HL-60/S4 treated with phorbol 12-myristate 13-acetate at 8.2 ng/mL for 4 days and 3 days (cell line): ENCODE measurements around the gene TNK1.

Source experiments
- in situ Hi-C: fragments of 300-500 bp; cut with MboI; formaldehyde crosslinking; loops from 2 replicates; pipeline ENCODE4 v1.15.0; 2022; ENCODE audit warnings: low sequenced_read_pairs

The TNK1 gene

DNA sequence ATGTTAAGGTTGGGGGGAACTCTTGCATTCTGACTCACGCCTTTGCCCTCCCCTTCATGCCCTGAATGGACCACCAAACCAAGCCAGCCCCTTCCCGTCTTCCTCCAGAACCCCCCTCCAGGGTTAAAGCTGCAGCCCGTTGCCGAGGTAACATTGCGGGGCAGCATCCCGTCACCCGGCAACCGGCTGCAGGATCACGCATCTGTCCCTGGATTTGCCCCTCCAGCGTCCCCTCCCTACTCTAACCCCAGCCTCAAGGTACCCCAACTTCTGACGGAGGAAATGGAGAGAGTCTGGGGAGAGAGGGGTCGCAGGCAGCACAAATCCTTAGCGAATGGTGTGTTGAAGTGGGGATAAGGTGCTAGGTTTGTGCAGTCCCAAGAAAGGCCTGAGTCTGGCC is 26.2 kb downstream of the TNK1 start:
- in situ Hi-C loops, result no loop called here

DNA sequence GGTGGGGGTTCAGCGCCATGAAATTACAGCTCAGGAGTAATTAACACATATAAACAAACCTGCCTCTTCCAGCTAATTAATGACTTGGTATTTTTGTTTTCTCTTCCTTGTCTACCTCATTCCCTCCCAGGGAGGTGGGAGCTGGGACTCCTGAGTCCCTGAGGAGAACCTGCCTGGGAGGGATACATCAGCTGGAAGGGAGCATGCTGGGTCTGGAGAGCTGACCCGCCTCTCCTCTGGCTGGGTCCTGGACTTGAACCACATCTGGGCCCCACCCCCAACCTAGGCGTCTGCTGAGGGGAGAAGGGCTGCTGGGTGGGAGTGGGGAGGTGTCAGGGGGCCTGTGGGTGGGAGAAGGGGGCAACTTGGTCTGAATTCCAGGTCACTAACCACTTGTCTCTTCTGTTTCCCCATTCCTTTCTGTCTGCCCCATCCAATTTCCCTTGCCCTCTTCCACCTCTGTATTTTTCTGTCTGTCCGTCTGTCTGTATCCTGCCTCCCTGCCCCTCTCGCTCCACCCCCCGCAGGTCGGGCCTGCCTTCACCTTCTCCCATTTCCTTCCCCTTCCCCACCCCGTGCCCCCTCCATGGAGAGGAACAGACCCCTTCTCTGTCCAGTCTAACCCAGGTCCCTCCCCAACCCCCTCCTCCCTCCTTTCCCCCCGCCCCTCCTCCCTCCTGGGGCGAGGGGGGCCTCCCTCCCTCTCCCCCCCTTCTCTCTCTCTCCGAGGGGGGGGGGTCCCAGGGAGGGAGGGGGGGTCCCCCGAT is 26.8 kb downstream of the TNK1 start, which contains the start of gene NLGN2:
Gene NLGN2 (plus strand): TSS at position 361 of the 767 bp plus-strand sequence. CDS start 411 bp downstream, outside the sequence.
- in situ Hi-C loops, result no loop called here

DNA sequence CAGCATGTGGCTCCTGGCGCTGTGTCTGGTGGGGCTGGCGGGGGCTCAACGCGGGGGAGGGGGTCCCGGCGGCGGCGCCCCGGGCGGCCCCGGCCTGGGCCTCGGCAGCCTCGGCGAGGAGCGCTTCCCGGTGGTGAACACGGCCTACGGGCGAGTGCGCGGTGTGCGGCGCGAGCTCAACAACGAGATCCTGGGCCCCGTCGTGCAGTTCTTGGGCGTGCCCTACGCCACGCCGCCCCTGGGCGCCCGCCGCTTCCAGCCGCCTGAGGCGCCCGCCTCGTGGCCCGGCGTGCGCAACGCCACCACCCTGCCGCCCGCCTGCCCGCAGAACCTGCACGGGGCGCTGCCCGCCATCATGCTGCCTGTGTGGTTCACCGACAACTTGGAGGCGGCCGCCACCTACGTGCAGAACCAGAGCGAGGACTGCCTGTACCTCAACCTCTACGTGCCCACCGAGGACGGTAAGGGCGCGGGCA is 27.4 kb downstream of the TNK1 start:
- in situ Hi-C loops, result no loop called here

DNA sequence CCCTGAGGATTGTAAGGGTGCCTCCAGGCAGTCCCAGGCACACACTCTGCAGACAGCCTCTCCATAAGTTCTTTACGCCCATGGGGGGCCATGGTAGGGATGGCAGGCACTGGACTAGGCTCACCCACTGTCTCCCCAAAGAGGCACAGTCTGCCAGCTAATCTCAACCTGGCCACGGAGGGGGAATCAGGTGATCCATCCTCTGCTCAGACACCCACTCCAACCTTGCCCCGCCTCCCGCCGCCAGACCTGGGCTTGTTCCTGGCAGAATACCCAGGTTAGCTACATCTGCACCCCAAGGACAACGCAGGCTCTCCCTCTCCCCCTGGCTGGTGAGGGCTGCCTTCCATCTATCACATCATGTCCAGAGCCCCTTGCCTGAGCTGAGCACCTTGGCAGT is 28.0 kb downstream of the TNK1 start:
- in situ Hi-C loops, result no loop called here

DNA sequence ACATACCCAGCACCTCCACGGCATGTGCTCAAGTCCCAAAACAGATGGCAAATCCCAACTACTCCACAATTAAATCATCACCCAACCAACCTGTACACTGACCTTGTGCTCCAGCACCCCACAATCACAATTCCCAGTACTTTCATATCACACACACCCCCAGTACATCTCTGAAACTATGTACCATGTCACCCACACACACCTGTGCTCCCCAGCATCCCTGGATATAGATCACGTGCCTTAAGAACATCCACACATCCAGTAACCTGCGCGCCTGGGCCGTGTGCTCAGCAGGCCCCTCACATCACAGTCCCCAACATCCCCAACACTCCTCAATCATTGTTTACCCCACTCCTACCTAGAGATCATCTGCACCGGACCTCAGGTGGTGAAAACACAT is 28.8 kb downstream of the TNK1 start:
- in situ Hi-C loops, result no loop called here

DNA sequence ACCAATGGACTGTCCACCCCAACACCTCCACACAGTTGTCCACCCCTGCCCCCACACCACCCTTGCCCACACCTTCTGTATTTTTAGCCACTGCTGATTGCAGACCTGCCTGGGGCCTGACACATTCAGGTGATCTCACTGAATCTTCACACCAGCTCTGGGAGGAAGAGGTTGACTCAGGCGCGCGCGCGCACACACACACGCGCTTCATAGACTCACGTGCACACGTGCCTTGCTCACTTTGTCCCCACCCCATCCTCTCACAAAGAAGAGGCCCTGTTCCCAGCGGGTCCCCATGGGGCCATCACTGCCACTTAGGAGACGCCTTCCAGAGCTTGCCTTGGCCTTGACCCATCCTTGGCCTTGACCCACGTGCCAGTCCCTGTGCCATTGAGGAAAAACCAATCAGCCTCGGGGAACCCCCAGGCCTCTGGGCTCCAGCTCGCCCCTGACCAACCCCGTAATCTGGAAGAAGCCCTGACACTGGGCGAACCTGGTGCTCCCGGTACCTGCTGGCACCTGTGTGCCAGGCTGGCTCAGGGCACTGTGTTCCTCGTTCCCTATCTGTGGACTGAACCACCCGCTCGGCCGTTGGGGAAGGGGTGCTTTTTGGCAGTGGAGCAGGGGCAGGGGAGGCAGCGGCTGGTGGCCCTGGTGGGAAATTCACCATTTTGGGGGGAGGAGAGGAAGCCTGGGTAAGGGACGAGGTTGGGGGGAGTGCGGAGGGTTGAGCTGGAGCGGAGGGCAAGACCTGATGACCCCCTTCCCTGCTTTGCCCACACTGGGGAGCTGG is 29.9 kb downstream of the TNK1 start:
- in situ Hi-C loops, result no loop called here

DNA sequence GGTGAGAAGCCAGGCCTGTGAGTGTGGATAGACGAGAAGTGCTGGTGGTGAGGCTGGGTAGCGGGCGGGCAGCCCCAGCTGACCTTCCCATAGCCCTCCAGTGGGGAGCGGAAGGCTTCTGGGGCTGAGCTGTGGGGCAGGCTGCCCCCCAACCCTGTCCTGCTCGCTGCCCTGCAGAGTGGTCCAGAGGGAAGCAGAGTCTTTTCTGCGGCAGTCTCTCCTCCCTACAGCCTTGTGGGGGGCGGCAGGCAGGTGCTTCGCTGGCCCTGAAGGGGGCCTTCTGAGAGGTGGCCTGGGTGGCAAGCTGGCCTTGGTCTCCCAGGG is 30.5 kb downstream of the TNK1 start:
- in situ Hi-C loops, result no loop called here

DNA sequence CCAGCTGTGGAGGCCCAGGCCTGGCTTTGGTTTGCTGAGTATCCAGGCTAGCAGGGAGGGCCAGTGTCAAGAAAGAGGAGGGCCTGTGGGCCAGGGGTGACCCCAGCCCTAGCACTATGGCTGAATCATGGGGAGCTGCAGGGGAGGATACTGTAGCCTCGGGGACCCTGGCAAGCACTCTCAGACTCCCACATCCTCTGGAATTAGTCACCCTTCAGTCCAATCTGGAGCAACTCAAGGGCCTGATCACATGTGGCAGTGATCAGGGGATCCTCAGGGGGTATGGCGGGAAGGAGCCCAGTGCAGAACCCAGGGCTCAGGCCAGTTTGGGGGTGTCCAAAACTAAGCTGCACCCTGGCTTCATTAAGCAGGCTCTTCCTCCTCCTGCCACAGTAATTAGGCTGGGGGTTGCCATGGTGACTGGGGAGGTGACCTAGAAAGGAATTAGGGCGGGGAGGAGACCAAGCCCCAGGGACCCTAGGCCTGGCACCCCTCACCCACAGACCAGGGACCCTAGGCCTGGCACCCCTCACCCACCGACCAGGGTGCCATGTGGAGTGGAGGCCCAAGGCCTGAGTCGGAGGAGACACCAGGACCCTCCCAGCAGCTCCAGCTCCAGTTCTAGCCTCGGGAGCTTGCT is 32.6 kb downstream of the TNK1 start:
- in situ Hi-C loops, result no loop called here

DNA sequence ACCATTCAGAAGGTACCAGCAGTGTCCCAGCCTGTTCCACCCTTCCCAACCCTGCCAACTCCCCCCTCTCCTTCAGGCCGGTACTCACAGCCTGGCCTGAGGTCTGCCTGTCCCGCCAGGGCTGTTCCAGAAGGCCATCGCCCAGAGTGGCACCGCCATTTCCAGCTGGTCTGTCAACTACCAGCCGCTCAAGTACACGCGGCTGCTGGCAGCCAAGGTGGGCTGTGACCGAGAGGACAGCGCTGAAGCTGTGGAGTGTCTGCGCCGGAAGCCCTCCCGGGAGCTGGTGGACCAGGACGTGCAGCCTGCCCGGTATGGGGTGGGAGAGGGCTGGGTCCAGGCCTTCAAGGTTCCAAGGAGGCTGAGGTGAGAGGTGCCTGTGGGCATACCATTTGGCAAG is 33.9 kb downstream of the TNK1 start:
- in situ Hi-C loops, result no loop called here

DNA sequence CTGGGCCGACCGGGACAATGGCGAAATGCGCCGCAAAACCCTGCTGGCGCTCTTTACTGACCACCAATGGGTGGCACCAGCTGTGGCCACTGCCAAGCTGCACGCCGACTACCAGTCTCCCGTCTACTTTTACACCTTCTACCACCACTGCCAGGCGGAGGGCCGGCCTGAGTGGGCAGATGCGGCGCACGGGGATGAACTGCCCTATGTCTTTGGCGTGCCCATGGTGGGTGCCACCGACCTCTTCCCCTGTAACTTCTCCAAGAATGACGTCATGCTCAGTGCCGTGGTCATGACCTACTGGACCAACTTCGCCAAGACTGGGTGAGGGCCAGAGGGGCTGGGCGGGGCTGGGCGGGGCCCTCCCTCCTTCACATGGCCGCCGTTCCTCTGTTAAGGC is 34.9 kb downstream of the TNK1 start:
- in situ Hi-C loops, result no loop called here

DNA sequence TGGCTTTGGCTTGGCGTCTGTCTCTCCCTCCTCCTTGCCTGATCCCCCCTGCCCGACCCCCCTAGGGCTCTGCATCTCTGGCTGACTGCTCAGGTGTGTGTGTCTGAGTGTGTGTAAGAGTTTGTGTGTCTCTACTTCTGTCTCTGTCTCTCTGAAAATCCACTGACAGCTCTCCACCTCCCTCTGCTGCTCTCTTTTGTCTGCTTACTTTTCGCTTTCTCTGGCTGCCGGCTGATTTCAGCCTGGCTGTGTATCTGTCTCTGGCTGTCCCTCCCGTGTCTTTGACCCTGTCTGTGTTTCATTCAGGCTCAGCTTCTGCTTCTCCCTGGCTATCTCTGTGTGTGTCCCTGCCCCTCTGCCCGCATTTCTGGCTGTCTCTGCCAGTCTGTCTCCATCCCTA is 35.4 kb downstream of the TNK1 start:
- in situ Hi-C loops, result no loop called here

DNA sequence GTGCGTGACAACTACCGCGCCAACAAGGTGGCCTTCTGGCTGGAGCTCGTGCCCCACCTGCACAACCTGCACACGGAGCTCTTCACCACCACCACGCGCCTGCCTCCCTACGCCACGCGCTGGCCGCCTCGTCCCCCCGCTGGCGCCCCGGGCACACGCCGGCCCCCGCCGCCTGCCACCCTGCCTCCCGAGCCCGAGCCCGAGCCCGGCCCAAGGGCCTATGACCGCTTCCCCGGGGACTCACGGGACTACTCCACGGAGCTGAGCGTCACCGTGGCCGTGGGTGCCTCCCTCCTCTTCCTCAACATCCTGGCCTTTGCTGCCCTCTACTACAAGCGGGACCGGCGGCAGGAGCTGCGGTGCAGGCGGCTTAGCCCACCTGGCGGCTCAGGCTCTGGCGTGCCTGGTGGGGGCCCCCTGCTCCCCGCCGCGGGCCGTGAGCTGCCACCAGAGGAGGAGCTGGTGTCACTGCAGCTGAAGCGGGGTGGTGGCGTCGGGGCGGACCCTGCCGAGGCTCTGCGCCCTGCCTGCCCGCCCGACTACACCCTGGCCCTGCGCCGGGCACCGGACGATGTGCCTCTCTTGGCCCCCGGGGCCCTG is 36.3 kb downstream of the TNK1 start:
- in situ Hi-C loops, result no loop called here

DNA sequence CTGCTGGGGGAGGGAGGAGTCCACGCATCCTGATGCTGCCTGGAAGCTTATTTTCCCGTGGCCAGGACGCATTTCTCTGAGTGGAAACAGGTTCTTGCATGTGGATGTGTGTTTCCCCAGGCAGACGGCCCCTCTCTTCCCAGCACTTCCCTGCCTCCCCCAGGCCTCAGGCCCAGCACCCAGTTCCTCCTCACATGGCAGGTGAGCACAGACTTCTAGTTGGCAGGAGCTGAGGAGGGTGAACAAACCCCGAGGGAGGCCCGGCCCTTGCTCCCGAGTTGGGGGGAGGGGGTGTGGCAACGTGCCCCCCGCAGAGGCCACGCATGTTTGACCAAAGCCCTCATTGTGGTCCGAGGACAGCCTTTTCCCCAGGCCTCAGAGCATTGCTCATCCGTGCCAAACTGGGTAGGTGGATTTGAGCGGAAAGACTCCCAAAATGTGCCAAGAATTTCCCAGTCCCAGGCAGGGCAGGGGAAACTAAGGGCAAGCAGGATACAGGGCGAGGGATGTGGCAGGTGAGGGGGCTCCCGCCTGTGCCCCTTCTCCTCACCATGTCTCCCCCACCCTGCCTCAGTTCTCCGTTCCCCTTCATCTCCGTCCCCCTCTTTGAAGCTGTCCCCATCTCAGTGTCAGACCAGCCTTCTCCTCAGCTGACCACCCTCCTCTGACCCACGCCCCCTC is 37.7 kb downstream of the TNK1 start:
- in situ Hi-C loops, result no loop called here

DNA sequence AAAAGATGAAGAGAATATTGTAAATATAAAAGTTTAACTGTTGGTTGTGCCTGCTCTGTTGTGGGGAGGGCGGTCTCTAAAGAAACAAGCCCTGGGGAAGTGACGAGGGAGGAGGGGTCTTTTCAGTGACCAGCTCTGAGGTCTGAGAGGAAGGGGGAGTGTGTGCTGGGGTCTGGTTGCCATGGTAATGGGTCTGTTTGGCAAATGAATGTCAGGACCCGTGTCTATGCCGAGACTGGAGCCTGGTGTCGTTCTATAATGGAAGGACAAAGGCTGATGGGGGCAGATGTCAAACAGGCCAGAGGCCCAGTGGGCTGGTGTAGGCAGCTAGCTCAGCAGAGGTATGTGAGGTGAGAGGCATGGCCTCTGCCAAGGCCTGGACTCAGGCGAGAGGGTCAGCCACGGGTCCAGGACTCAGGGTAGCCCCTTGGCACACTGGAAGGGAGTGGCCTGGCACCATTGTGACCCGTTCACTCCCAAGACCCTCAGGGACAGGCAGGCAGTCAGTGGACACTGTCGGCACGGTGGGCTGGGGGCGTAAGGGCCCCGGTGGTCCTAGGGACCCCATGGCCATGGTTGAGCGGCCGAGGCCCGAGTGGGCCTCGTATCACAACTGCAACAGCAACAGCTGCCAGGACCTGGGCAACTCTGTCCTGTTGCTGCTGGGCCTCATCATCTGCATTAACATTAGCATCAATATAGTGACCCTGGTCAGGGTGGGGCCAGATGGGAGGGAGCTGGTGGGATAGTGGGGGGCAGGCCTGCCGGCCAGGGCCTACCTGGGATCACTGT is 39.1 kb downstream of the TNK1 start, which contains the start of gene SPEM1:
Gene SPEM1 (plus strand): TSS at position 506 of the 792 bp plus-strand sequence. CDS start 61 bp downstream, at position 567.
- in situ Hi-C loops, result no loop called here

DNA sequence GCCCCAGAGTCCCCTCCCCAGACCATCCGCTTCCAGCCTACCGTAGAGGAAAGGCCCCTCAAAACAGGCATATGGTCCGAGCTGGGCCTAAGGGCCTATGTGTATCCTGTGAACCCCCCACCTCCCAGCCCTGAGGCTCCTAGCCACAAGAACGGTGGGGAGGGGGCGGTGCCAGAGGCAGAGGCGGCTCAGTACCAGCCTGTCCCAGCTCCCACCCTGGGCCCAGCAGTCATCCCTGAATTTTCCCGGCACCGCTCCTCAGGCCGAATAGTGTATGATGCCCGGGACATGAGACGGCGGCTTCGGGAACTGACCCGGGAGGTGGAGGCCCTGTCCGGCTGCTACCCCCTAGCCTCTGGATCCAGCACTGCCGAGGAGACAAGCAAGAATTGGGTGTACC is 40.3 kb downstream of the TNK1 start:
- in situ Hi-C loops, result no loop called here

DNA sequence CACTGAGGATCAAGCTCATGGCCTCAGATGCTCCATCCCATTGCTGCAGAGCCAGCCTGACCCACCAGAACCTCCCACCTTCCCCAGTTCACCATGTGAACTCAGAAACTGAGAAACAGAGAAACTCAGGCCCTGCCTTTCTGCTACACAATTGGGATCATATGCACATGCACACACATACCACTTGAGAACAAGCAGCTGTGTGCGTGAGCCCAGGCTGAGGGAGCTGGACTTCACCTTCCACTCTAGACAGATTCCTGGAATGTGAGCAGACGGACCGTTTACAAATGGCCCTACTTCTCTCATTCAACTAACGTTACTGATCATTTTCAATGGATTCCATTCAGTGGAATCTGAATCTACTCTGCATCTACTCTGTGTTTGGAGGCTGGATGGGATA is 42.8 kb downstream of the TNK1 start:
- in situ Hi-C loops, result no loop called here

DNA sequence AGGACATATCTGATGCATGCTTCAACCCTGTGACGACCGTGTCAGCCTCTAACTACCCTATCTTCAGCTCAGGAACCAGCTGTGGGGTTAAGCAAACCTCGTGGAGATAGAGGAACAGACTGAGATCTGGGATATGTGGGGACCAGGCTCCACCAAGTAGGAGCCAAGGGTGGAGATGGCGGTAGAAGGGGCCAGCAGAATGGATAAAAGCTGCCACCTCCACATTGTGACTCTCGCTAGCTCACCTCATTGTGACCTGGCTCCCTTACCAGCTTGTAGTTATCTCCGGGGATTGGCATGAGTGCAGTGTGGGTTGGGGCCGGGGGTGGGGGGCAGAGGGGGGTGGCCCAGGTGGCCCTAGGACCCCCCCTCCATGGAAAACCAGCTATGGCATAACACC is 44.4 kb downstream of the TNK1 start, which contains the start of gene SPEM2:
Gene SPEM2 (plus strand): TSS at position 301 of the 400 bp plus-strand sequence. CDS start 73 bp downstream, at position 374.
- in situ Hi-C loops, result no loop called here

DNA sequence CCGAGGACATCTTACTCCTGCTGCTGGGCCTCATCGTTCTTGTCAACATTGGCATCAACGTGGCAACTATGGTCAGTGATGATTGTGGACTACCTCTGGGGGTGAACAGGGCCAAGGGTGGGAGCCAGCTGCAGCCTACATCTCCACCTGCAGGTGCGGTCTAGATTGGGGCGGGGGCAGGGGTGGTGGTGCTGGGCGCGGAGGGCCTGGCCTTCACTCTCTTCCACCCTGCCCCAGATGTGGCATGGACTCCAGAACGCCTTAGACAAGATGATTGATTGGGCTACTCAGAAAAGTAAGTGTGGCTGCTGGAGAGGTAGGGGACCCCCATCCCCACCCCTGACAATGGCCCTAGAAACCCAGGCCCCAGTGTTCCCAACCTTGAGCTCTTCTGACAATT is 44.9 kb downstream of the TNK1 start:
- in situ Hi-C loops, result no loop called here

DNA sequence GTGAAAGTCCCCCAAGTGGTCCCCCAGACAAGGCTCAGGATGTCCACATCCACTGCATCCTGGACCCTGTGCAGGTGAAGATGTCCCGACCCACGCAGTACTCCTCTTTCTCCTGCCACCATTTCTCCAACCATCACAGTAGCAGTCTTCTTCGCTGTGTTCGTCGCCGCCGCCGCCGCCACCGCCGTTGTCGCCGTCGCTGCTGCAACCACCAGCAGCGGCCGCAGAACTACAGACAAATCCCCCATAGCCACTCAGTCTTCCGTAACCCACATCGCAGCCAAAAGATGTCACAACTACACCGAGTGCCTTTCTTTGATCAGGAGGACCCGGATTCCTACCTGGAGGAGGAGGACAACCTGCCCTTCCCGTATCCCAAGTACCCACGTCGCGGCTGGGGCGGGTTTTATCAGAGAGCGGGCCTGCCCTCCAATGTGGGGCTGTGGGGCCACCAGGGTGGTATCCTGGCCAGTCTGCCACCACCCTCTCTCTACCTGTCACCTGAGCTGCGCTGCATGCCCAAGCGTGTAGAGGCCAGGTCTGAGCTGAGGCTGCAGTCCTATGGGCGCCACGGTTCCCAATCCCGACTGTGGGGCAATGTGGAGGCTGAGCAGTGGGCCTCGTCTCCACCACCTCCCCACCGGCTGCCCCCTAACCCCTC is 45.4 kb downstream of the TNK1 start:
- in situ Hi-C loops, result no loop called here
